Vagina (tissue), 2 donors: ENCODE results near the gene BDKRB1. TPM values are rescaled to one million over a fixed set of nuclear protein-coding genes. Genes with fewer than 3 reads are reported as not detected.

ENCODE experiments used
- DNase-seq, 2 donors: peaks; one replicate each; pipeline ENCODE4 v3.0.0-alpha.2; 2017; ENCODE audit errors: extremely low spot score in 2 of 2
- H3K27ac ChIP-seq: fragments of 200-600 bp; sonication (generic); one replicate; pipeline ENCODE4 v1.5.1; 2019
- H3K27me3 ChIP-seq: fragments of 200-600 bp; sonication (generic); one replicate; pipeline ENCODE4 v1.5.1; 2019
- H3K36me3 ChIP-seq, 2 donors: fragments of 200-600 bp; sonication (generic); one replicate each; pipeline ENCODE4 v1.5.1; 2017 to 2019
- H3K4me1 ChIP-seq: fragments of 200-600 bp; sonication (generic); one replicate; pipeline ENCODE4 v1.5.1; 2019
- H3K4me3 ChIP-seq, 2 donors: fragments of 200-600 bp; sonication (generic); 1 replicate in 1 of 2; 2 replicates in 1 of 2; pipeline ENCODE4 v1.5.1; 2016 to 2019
- H3K9me3 ChIP-seq: fragments of 200-600 bp; sonication (generic); one replicate; pipeline ENCODE4 v1.5.1; 2019
- CTCF ChIP-seq, 3 experiments: fragments of 450-650 bp in 2 of 3; fragments of 200-600 bp in 1 of 3; sonication (generic) in 1 of 3; IDR thresholded peaks; one replicate each; pipeline ENCODE4 v1.5.1; 2017 to 2019; ENCODE audit warnings: antibody characterized with exemption in 3 of 3, mild to moderate bottlenecking in 2 of 3, moderate library complexity in 2 of 3
- POLR2A ChIP-seq, 2 donors: fragments of 450-650 bp; IDR thresholded peaks; one replicate each; pipeline ENCODE4 v1.6.1; 2017; ENCODE audit warnings: antibody characterized with exemption in 2 of 2, mild to moderate bottlenecking in 2 of 2, moderate library complexity in 2 of 2
- POLR2AphosphoS5 ChIP-seq, 2 donors: sonication (generic); formaldehyde crosslinking; IDR thresholded peaks; one replicate each; pipeline ENCODE4 v1.9.0; 2017; ENCODE audit warnings: antibody characterized with exemption in 2 of 2, mild to moderate bottlenecking in 2 of 2, low read depth in 1 of 2; ENCODE audit not compliant: insufficient read depth in 1 of 2
- intact Hi-C: fragments of 100-400 bp; cut with DNase I; formaldehyde crosslinking; loops from one replicate; pipeline ENCODE4 v1.15.1; 2023
- total RNA-seq: library from RNA; depleted of rRNA; stranded (reverse); fragments of >200 nt; gene quantifications from one replicate; pipeline ENCODE4 v1.2.3, GENCODE V29; 2016

BDKRB1 gene
- total RNA-seq, 1 donor from 2014 or later, result 2.5 TPM

DNA sequence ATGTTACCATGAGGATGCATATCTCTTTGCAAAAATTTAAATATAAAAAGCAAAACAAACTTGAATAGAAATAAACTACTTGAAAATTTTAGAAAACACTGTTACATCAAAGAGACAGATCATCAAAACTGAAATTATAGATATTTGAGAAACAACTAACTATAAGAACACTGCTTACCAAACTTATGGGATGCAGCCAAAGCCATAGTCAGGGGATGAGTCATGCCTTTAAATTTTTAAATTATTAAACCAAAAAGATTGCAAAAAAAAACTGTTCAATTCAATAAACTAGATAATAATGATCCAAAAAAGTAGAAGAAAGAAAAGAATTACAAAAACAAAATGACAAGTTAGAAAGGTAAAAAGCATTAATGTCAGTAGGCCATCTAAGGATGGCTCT, 43.9 kb upstream of the BDKRB1 start:
- H3K27me3 ChIP-seq, result no peaks in the 10 kb centered on the region
- H3K4me3 ChIP-seq, result no peak overlapping the region
- DNase-seq, result no peak
- TF ChIP-seq CTCF (IDR thresholded peaks at IDR 0.05), result no peak
- no peak for TF ChIP-seq POLR2A (IDR thresholded peaks at IDR 0.05)
- no peak for TF ChIP-seq POLR2AphosphoS5 (IDR thresholded peaks at IDR 0.05; ENCODE audit: insufficient read depth in 1 of 2, low read depth in 1 of 2)
- no peak overlapping the region for H3K27ac ChIP-seq
- H3K36me3 ChIP-seq, result peaks cover 0 to 14% of the 10 kb centered on the region in 2 donors
- no peaks in the 10 kb centered on the region for H3K9me3 ChIP-seq
- intact Hi-C loops, result no loop called here
- H3K4me1 ChIP-seq, result peaks cover 73% of the 10 kb centered on the region

- no peak for DNase-seq
- intact Hi-C loops, result no loop called here
- TF ChIP-seq CTCF (IDR thresholded peaks at IDR 0.05) (no peak), POLR2A (IDR thresholded peaks at IDR 0.05) (no peak), POLR2AphosphoS5 (IDR thresholded peaks at IDR 0.05; ENCODE audit: insufficient read depth in 1 of 2, low read depth in 1 of 2) (no peak)
- peaks cover 0 to 14% of the 10 kb centered on the region in 2 donors for H3K36me3 ChIP-seq
- no peaks in the 10 kb centered on the region for H3K27me3 ChIP-seq
- no peak overlapping the region for H3K27ac ChIP-seq
- peaks cover 72% of the 10 kb centered on the region for H3K4me1 ChIP-seq
- H3K9me3 ChIP-seq, result no peaks in the 10 kb centered on the region
- no peak overlapping the region for H3K4me3 ChIP-seq
These were observed 43.1 kb upstream of the BDKRB1 start for GRCh38 chr14:96212896-96213295.

DNA sequence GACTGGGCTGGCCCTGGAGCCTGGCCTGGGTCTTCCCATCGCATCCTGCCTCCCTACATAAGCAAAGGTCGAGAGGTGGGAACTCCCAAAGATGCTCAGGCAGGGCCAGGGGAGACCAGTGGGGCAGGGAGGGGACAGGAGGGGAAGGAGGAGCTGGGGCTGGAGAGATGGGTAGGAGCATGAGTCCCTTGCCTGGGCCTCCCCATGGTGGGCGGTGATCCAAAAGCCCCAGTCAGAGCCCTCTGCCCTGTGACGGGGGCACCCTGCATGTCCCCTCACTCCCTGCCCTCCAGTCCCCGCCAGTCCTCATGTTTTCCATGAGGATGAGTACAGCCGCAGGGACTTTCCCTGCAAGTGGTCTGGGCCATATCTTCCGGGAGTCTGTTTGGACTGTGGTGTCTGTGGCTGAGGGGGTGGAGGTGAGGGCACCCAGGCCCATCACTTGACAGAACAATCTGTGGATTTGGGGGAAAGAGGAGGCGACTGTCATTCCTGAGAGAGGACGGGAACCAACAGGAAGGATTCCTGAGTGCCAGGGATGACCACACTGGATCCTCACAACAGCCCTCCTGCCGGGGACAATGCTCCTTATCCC, 42.0 kb upstream of the BDKRB1 start:
- H3K27ac ChIP-seq, result peak overlapping the region; percentile 58

GRCh38 chr14:96214793-96215192, 41.2 kb upstream of the BDKRB1 start:
- H3K27ac ChIP-seq, result peak overlapping the region; percentile 58
- intact Hi-C loops, result no loop called here
- no peak overlapping the region for H3K4me3 ChIP-seq
- no peak for DNase-seq
- H3K27me3 ChIP-seq, result no peaks in the 10 kb centered on the region
- no peaks in the 10 kb centered on the region for H3K9me3 ChIP-seq
- TF ChIP-seq POLR2AphosphoS5 (IDR thresholded peaks at IDR 0.05; ENCODE audit: insufficient read depth in 1 of 2, low read depth in 1 of 2) (no peak), POLR2A (IDR thresholded peaks at IDR 0.05) (no peak)
- H3K36me3 ChIP-seq, result peaks cover 0 to 14% of the 10 kb centered on the region in 2 donors
- H3K4me1 ChIP-seq, result peaks cover 69% of the 10 kb centered on the region

More for the DNA sequence above, 42.0 kb upstream of the BDKRB1 start:
- no peak for TF ChIP-seq POLR2A (IDR thresholded peaks at IDR 0.05)
- no peak for TF ChIP-seq POLR2AphosphoS5 (IDR thresholded peaks at IDR 0.05; ENCODE audit: insufficient read depth in 1 of 2, low read depth in 1 of 2)
- no peak for TF ChIP-seq CTCF (IDR thresholded peaks at IDR 0.05)
- intact Hi-C loops, result no loop called here
- no peak overlapping the region for H3K4me3 ChIP-seq
- H3K27me3 ChIP-seq, result no peaks in the 10 kb centered on the region
- no peaks in the 10 kb centered on the region for H3K9me3 ChIP-seq
- peaks cover 69% of the 10 kb centered on the region for H3K4me1 ChIP-seq
- H3K36me3 ChIP-seq, result peaks cover 0 to 14% of the 10 kb centered on the region in 2 donors
- no peak for DNase-seq

- peaks cover 77% of the 10 kb centered on the region for H3K4me1 ChIP-seq
- no peak for DNase-seq
- no peak overlapping the region for H3K4me3 ChIP-seq
- H3K27me3 ChIP-seq, result no peaks in the 10 kb centered on the region
- no peaks in the 10 kb centered on the region for H3K9me3 ChIP-seq
- H3K27ac ChIP-seq, result peak overlapping the region; percentile 52
- TF ChIP-seq CTCF (IDR thresholded peaks at IDR 0.05) (no peak), POLR2A (IDR thresholded peaks at IDR 0.05) (no peak), POLR2AphosphoS5 (IDR thresholded peaks at IDR 0.05; ENCODE audit: insufficient read depth in 1 of 2, low read depth in 1 of 2) (no peak)
- H3K36me3 ChIP-seq, result peaks cover 0 to 14% of the 10 kb centered on the region in 2 donors
- intact Hi-C loops, result no loop called here
These were observed 40.4 kb upstream of the BDKRB1 start for GRCh38 chr14:96215452-96216244.
